ENCODE results near the gene PRG3. TPM values are rescaled to one million over a fixed set of nuclear protein-coding genes. Genes with fewer than 3 reads are reported as not detected.
A peak's percentile ranks its signal among the peaks of the same experiment; 100 is the strongest.

Gene PRG3
- total and polyA plus RNA-seq, 2 experiments from 2014 or later: not detected

DNA sequence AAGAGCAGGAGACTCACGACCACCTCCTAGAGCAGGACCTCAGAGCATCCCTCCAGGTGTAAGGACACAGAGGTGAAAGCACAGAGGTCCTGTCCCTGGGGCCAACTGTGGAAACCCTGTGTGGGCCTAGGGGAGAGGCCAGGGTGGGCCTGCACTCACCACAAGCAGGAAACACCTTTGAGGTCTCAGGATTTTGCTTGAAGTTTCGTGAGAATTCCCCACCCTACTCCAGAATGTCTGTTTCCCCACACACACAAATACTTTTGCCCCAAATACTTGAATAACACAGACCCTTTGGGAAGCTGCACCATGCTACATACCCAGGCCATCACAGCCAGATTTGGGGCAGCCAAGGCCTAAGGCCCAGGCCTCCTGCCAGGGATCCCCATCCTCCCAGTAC lies 27.8 kb upstream of the PRG3 start:
- peaks cover 32% of the 10 kb centered on the region for H3F3A ChIP-seq (ENCODE audit: insufficient read depth)
- no peaks in the 10 kb centered on the region for H3K9me2 ChIP-seq (ENCODE audit: insufficient read depth)
- 0 out of 2 replicates have a peak, but pooled peaks cover 13% of the 10 kb centered on the region for H3K36me3 ChIP-seq (ENCODE audit: low read depth)
- no peak overlapping the region for H3K4me3 ChIP-seq
- no peak overlapping the region for H2AFZ ChIP-seq
- H3K9me3 ChIP-seq (ENCODE audit: low read depth): no peaks in the 10 kb centered on the region
- no peaks in the 10 kb centered on the region for H3K79me2 ChIP-seq (ENCODE audit: insufficient read depth)
- TF ChIP-seq EZH2 (IDR thresholded peaks at IDR 0.05; ENCODE audit: insufficient read depth, poor library complexity, severe bottlenecking): no peak
- no peak for TF ChIP-seq EZH2phosphoT487 (IDR thresholded peaks at IDR 0.05; ENCODE audit: insufficient read depth, low read depth)
- in situ Hi-C loops (cut with MboI): no loop called here
- WGBS, 2 experiments (ENCODE audit: low coverage in 1 of 2, low lambda C conversion rate in 2 of 2, missing lambda C conversion rate in 2 of 2): 97 to 100% methylated on average over 2 of the region's 2 CpGs
- DNase-seq: no peak
- peaks cover 24% of the 10 kb centered on the region for H3K4me1 ChIP-seq (ENCODE audit: insufficient read depth)
- H3K4me2 ChIP-seq (ENCODE audit: unreplicated experiment): no peak overlapping the region
- H4K20me1 ChIP-seq (ENCODE audit: insufficient read depth): no peaks in the 10 kb centered on the region
- H3K27ac ChIP-seq: no peak overlapping the region
- H3K9ac ChIP-seq: no peak overlapping the region
- no peaks in the 10 kb centered on the region for H3K27me3 ChIP-seq (replicated peaks; ENCODE audit: insufficient read depth)

DNA sequence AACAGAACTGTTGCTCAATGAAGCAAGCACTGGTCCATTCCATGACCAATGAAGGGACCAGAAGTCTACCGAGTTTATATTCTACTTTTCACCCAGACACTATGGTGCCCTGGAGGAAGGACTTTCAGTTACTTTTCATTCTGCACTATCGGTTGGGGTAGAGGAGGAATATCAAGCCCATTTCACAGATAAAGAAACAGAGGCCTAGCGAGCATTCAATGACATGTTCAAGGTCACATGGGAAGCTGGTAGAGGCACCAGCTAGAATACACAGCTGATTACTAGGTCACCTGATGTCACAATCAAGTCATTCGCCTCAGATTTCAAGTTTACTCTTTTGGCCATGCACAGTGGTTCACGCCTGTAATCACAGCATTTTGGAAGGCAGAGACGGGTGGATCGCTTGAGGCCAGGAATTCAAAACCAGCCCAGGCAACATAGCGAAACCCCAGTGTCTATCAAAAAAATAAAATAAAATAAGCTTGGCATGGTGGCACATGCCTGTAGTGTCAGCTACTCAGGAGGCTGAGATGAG lies 27.1 kb upstream of the PRG3 start:
- Histone ChIP-seq H3K4me3 (no peak overlapping the region), H3K4me2 (ENCODE audit: unreplicated experiment) (no peak overlapping the region), H3K36me3 (ENCODE audit: low read depth) (0 out of 2 replicates have a peak, but pooled peaks cover 13% of the 10 kb centered on the region), H3K9me2 (ENCODE audit: insufficient read depth) (no peaks in the 10 kb centered on the region), H3K9me3 (ENCODE audit: low read depth) (no peaks in the 10 kb centered on the region), H3K27me3 (replicated peaks; ENCODE audit: insufficient read depth) (no peaks in the 10 kb centered on the region), H3K79me2 (ENCODE audit: insufficient read depth) (no peaks in the 10 kb centered on the region), H2AFZ (no peak overlapping the region), H4K20me1 (ENCODE audit: insufficient read depth) (no peaks in the 10 kb centered on the region), H3K27ac (no peak overlapping the region), H3F3A (ENCODE audit: insufficient read depth) (peaks cover 32% of the 10 kb centered on the region), H3K9ac (no peak overlapping the region), H3K4me1 (ENCODE audit: insufficient read depth) (peaks cover 24% of the 10 kb centered on the region)
- DNase-seq: no peak
- in situ Hi-C loops (cut with MboI): no loop called here
- 87% methylated on average over 8 of the region's 8 CpGs for WGBS, 2 experiments (ENCODE audit: low coverage in 1 of 2, low lambda C conversion rate in 2 of 2, missing lambda C conversion rate in 2 of 2)
- TF ChIP-seq EZH2 (IDR thresholded peaks at IDR 0.05; ENCODE audit: insufficient read depth, poor library complexity, severe bottlenecking): no peak
- TF ChIP-seq EZH2phosphoT487 (IDR thresholded peaks at IDR 0.05; ENCODE audit: insufficient read depth, low read depth): no peak

DNA sequence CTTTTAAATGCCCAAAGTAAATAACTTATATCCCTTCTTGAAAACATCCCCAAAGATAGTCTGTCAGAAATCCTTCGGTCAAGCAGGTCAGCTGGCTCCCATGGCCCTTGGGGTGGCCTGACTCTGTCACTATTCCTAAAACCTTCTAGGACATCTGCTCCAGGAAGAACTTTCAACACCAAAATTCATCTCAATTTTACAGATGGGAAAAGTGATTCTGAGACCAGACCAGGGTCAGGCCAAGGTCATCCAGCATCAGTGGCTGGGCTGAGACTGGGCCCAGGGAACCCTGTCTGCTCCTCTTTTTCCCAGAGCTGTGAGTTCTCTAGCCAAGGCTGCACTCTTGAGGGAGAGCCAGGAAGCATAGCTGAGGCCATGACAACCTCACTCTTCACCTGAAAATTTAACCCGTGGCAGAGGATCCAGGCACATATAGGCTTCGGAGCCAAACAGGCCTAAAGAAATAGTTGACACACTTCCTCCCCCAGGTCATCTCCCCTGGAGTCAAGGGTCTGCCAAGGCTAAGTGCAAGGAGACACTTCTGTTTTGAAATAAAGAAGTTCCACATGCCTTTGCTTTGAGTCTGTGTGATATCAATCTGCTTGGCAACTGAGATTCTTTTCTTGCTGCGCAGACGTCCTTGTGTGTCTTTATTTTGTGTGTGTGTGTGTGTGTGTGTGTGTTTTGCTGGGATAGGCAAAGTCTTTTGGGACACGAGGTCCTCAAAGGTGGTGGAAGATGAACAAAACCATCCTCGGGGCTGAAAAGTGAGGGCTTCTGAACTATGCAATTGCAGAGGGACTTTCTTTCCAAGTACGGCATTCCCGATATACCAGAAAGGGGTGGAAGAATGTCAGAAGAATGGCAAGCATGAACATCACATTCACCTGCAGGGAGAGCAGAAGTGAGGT lies 26.3 kb upstream of the PRG3 start:
- peaks cover 32% of the 10 kb centered on the region for H3F3A ChIP-seq (ENCODE audit: insufficient read depth)
- in situ Hi-C loops (cut with MboI): no loop called here
- no peak overlapping the region for H3K9ac ChIP-seq
- no peaks in the 10 kb centered on the region for H3K79me2 ChIP-seq (ENCODE audit: insufficient read depth)
- WGBS, 2 experiments (ENCODE audit: low coverage in 1 of 2, low lambda C conversion rate in 2 of 2, missing lambda C conversion rate in 2 of 2): 89 to 92% methylated on average over 9 of the region's 9 CpGs
- H3K27me3 ChIP-seq (replicated peaks; ENCODE audit: insufficient read depth): no peaks in the 10 kb centered on the region
- peak overlapping the region; percentile 28 for H3K4me2 ChIP-seq (ENCODE audit: unreplicated experiment)
- TF ChIP-seq EZH2phosphoT487 (IDR thresholded peaks at IDR 0.05; ENCODE audit: insufficient read depth, low read depth) (no peak), EZH2 (IDR thresholded peaks at IDR 0.05; ENCODE audit: insufficient read depth, poor library complexity, severe bottlenecking) (no peak)
- H3K4me3 ChIP-seq: no peak overlapping the region
- peaks cover 24% of the 10 kb centered on the region for H3K4me1 ChIP-seq (ENCODE audit: insufficient read depth)
- H3K9me2 ChIP-seq (ENCODE audit: insufficient read depth): no peaks in the 10 kb centered on the region
- DNase-seq: no peak
- H3K36me3 ChIP-seq (ENCODE audit: low read depth): 0 out of 2 replicates have a peak, but pooled peaks cover 13% of the 10 kb centered on the region
- H4K20me1 ChIP-seq (ENCODE audit: insufficient read depth): no peaks in the 10 kb centered on the region
- no peak overlapping the region for H2AFZ ChIP-seq
- H3K27ac ChIP-seq: 0 out of 2 replicates have a peak overlapping the region, but pooled peaks have one; percentile 7
- H3K9me3 ChIP-seq (ENCODE audit: low read depth): no peaks in the 10 kb centered on the region

GRCh38 chr11:57406337-57406904 lies 25.5 kb upstream of the PRG3 start:
- H3K4me2 ChIP-seq (ENCODE audit: unreplicated experiment): peak overlapping the region; percentile 28
- no peaks in the 10 kb centered on the region for H3K27me3 ChIP-seq (replicated peaks; ENCODE audit: insufficient read depth)
- peaks cover 24% of the 10 kb centered on the region for H3K4me1 ChIP-seq (ENCODE audit: insufficient read depth)
- H3K9me3 ChIP-seq (ENCODE audit: low read depth): no peaks in the 10 kb centered on the region
- 55 to 61% methylated on average over 4 of the region's 4 CpGs for WGBS, 2 experiments (ENCODE audit: low coverage in 1 of 2, low lambda C conversion rate in 2 of 2, missing lambda C conversion rate in 2 of 2)
- 0 out of 2 replicates have a peak, but pooled peaks cover 13% of the 10 kb centered on the region for H3K36me3 ChIP-seq (ENCODE audit: low read depth)
- H3K9me2 ChIP-seq (ENCODE audit: insufficient read depth): no peaks in the 10 kb centered on the region
- H3K79me2 ChIP-seq (ENCODE audit: insufficient read depth): no peaks in the 10 kb centered on the region
- peaks cover 32% of the 10 kb centered on the region for H3F3A ChIP-seq (ENCODE audit: insufficient read depth)
- peak; percentile 46 for DNase-seq
- no peak overlapping the region for H3K4me3 ChIP-seq
- H4K20me1 ChIP-seq (ENCODE audit: insufficient read depth): no peaks in the 10 kb centered on the region
- H3K9ac ChIP-seq: no peak overlapping the region
- TF ChIP-seq EZH2 (IDR thresholded peaks at IDR 0.05; ENCODE audit: insufficient read depth, poor library complexity, severe bottlenecking) (no peak), EZH2phosphoT487 (IDR thresholded peaks at IDR 0.05; ENCODE audit: insufficient read depth, low read depth) (no peak)
- H3K27ac ChIP-seq: 0 out of 2 replicates have a peak overlapping the region, but pooled peaks have one; percentile 7
- in situ Hi-C loops (cut with MboI): no loop called here
- H2AFZ ChIP-seq: no peak overlapping the region
